WTC11 (cell line): Measurements from ENCODE around the gene CALN1. TPM values are rescaled to one million over a fixed set of nuclear protein-coding genes. Genes with fewer than 3 reads are reported as not detected.

Source experiments
- ATAC-seq: fragments of 200-7000 bp; cut with Tn5 transposase; 2 replicates; pipeline ENCODE4 v1.10.0; 2021; ENCODE audit warnings: mild to moderate bottlenecking, moderate library complexity
- CTCF ChIA-PET: fragments of 300-600 bp; sonication (Branson Sonifier 250); formaldehyde crosslinking; loops from one replicate; lab custom pipeline; 2021; ENCODE audit warnings: antibody characterized with exemption; lab: Charles Lee
- POLR2A ChIA-PET: fragments of 350-600 bp; sonication (Branson Sonifier 250); formaldehyde crosslinking; loops from one replicate; lab custom pipeline; 2021; ENCODE audit warnings: antibody characterized with exemption; lab: Charles Lee
- DNase-seq: peaks from one replicate; pipeline ENCODE4 v3.0.0; 2021; ENCODE audit warnings: low spot score
- H3K27ac Mint-ChIP-seq: 2 replicates; pipeline ENCODE4 v1.8.0; 2021; ENCODE audit warnings: mixed read lengths
- H3K27me3 Mint-ChIP-seq: 2 replicates; pipeline ENCODE4 v1.8.0; 2021; ENCODE audit warnings: low read depth, mild to moderate bottlenecking, moderate library complexity, mixed read lengths
- H3K36me3 Mint-ChIP-seq: 2 replicates; pipeline ENCODE4 v1.8.0; 2021; ENCODE audit warnings: mixed read lengths
- H3K4me1 Mint-ChIP-seq: 2 replicates; pipeline ENCODE4 v1.8.0; 2022; ENCODE audit warnings: mixed read lengths
- H3K4me3 Mint-ChIP-seq: 2 replicates; pipeline ENCODE4 v1.8.0; 2021; ENCODE audit warnings: mild to moderate bottlenecking, moderate library complexity, mixed read lengths
- H3K9me3 Mint-ChIP-seq: 2 replicates; pipeline ENCODE4 v1.8.0; 2021; ENCODE audit warnings: mixed read lengths
- AFF4 ChIP-seq: sonication (generic); formaldehyde crosslinking; IDR thresholded peaks from 2 replicates; pipeline ENCODE4 v1.8.1; 2023; ENCODE audit warnings: mild to moderate bottlenecking, missing genetic modification reagents, borderline replicate concordance
- ATF1 ChIP-seq: sonication (generic); formaldehyde crosslinking; IDR thresholded peaks from 2 replicates; pipeline ENCODE4 v1.8.1; 2023; ENCODE audit warnings: mild to moderate bottlenecking, moderate library complexity, missing genetic modification reagents
- KAT7 ChIP-seq: sonication (generic); formaldehyde crosslinking; IDR thresholded peaks from 2 replicates; pipeline ENCODE4 v1.8.1; 2023; ENCODE audit warnings: missing genetic modification reagents, mild to moderate bottlenecking, borderline replicate concordance
- NFATC4 ChIP-seq: fragments of 250-450 bp; sonication (Bioruptor Pico); IDR thresholded peaks from 2 replicates; pipeline ENCODE4 v1.9.0; 2021; ENCODE audit warnings: mild to moderate bottlenecking
- PREB ChIP-seq: sonication (generic); formaldehyde crosslinking; IDR thresholded peaks from 2 replicates; pipeline ENCODE4 v1.8.1; 2022; ENCODE audit warnings: mild to moderate bottlenecking, missing genetic modification reagents, moderate library complexity, borderline replicate concordance
- PRRX2 ChIP-seq: fragments of 250-450 bp; sonication (Bioruptor Pico); IDR thresholded peaks from 2 replicates; pipeline ENCODE4 v1.8.0; 2021; ENCODE audit warnings: mild to moderate bottlenecking
- TEAD1 ChIP-seq: sonication (generic); formaldehyde crosslinking; IDR thresholded peaks from 2 replicates; pipeline ENCODE4 v1.8.0; 2022; ENCODE audit warnings: mild to moderate bottlenecking, missing genetic modification reagents
- ZNF317 ChIP-seq: sonication (generic); formaldehyde crosslinking; IDR thresholded peaks from 2 replicates; pipeline ENCODE4 v1.8.1; 2023; ENCODE audit warnings: low read depth, mild to moderate bottlenecking, moderate library complexity, missing genetic modification reagents, borderline replicate concordance
- ZNF671 ChIP-seq: fragments of 250-450 bp; sonication (Bioruptor Pico); IDR thresholded peaks from 2 replicates; pipeline ENCODE4 v1.8.0; 2021; ENCODE audit warnings: mild to moderate bottlenecking
- total RNA-seq: library from RNA; stranded (reverse); gene quantifications from 3 replicates; pipeline ENCODE4 v1.2.3, GENCODE V29; 2021
- TF ChIP-seq, protein P1 (sequence below): fragments of 250-450 bp; sonication (Bioruptor Pico); IDR thresholded peaks from 2 replicates; pipeline ENCODE4 v1.9.0; 2021; ENCODE audit warnings: mild to moderate bottlenecking
- TF ChIP-seq, protein P2 (sequence below): sonication (generic); formaldehyde crosslinking; conservative IDR thresholded peaks from 2 replicates; pipeline ENCODE4 v1.8.1; 2022; ENCODE audit warnings: mild to moderate bottlenecking, missing genetic modification reagents
- TF ChIP-seq, protein P3 (sequence below): sonication (generic); formaldehyde crosslinking; IDR thresholded peaks from 2 replicates; pipeline ENCODE4 v1.8.0; 2022; ENCODE audit warnings: mild to moderate bottlenecking, missing genetic modification reagents
- TF ChIP-seq, protein P4 (sequence below): sonication (generic); formaldehyde crosslinking; IDR thresholded peaks from 2 replicates; pipeline ENCODE4 v1.8.0; 2023; ENCODE audit warnings: mild to moderate bottlenecking, missing genetic modification reagents
- TF ChIP-seq, protein P5 (sequence below): fragments of 250-450 bp; sonication (Bioruptor Pico); IDR thresholded peaks from 2 replicates; pipeline ENCODE4 v1.9.0; 2021; ENCODE audit warnings: mild to moderate bottlenecking
- TF ChIP-seq, protein P6 (sequence below): sonication (generic); formaldehyde crosslinking; IDR thresholded peaks from 2 replicates; pipeline ENCODE4 v1.8.0; 2023; ENCODE audit warnings: missing genetic modification reagents, mild to moderate bottlenecking, borderline replicate concordance

CALN1 gene
- total RNA-seq, 1 experiment from 2014 or later: 10.5 TPM

GRCh38 chr7:72326811-72327210 is 85.3 kb downstream of the CALN1 start (continued):
- TF ChIP-seq PREB (CRISPR knock-in tag): no peak

GRCh38 chr7:72326365-72326764 is 85.8 kb downstream of the CALN1 start:
- CTCF ChIA-PET: interaction anchor here (2.9 kb wide), 1 partner anchor 9 kb away, joined by 10 read pairs; no protein-coding TSS in a partner anchor
- Mint-ChIP-seq H3K27ac (no peak overlapping the region), H3K4me1 (no peaks in the 10 kb centered on the region)

More at GRCh38 chr7:72326365-72326764, 85.8 kb downstream of the CALN1 start:
- H3K9me3 Mint-ChIP-seq: peaks cover 9% of the 10 kb centered on the region
- DNase-seq (no peak), ATAC-seq (no peak)
- peaks cover 2% of the 10 kb centered on the region for H3K36me3 Mint-ChIP-seq
- no peaks in the 10 kb centered on the region for H3K27me3 Mint-ChIP-seq
- TF ChIP-seq ZNF671 (CRISPR knock-in tag) (no peak), KAT7 (CRISPR knock-in tag) (no peak), AFF4 (CRISPR knock-in tag) (no peak), PRRX2 (CRISPR knock-in tag) (no peak), TEAD1 (CRISPR knock-in tag) (no peak), NFATC4 (CRISPR knock-in tag) (no peak), ZNF317 (no peak), ATF1 (CRISPR knock-in tag) (no peak)
- TF ChIP-seq, protein P1, sequence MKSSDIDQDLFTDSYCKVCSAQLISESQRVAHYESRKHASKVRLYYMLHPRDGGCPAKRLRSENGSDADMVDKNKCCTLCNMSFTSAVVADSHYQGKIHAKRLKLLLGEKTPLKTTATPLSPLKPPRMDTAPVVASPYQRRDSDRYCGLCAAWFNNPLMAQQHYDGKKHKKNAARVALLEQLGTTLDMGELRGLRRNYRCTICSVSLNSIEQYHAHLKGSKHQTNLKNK (CRISPR knock-in tag): no peak
- TF ChIP-seq, protein P2, sequence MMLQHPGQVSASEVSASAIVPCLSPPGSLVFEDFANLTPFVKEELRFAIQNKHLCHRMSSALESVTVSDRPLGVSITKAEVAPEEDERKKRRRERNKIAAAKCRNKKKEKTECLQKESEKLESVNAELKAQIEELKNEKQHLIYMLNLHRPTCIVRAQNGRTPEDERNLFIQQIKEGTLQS (CRISPR knock-in tag): no peak
- TF ChIP-seq, protein P3, sequence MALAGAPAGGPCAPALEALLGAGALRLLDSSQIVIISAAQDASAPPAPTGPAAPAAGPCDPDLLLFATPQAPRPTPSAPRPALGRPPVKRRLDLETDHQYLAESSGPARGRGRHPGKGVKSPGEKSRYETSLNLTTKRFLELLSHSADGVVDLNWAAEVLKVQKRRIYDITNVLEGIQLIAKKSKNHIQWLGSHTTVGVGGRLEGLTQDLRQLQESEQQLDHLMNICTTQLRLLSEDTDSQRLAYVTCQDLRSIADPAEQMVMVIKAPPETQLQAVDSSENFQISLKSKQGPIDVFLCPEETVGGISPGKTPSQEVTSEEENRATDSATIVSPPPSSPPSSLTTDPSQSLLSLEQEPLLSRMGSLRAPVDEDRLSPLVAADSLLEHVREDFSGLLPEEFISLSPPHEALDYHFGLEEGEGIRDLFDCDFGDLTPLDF (CRISPR knock-in tag): no peak
- TF ChIP-seq, protein P4, sequence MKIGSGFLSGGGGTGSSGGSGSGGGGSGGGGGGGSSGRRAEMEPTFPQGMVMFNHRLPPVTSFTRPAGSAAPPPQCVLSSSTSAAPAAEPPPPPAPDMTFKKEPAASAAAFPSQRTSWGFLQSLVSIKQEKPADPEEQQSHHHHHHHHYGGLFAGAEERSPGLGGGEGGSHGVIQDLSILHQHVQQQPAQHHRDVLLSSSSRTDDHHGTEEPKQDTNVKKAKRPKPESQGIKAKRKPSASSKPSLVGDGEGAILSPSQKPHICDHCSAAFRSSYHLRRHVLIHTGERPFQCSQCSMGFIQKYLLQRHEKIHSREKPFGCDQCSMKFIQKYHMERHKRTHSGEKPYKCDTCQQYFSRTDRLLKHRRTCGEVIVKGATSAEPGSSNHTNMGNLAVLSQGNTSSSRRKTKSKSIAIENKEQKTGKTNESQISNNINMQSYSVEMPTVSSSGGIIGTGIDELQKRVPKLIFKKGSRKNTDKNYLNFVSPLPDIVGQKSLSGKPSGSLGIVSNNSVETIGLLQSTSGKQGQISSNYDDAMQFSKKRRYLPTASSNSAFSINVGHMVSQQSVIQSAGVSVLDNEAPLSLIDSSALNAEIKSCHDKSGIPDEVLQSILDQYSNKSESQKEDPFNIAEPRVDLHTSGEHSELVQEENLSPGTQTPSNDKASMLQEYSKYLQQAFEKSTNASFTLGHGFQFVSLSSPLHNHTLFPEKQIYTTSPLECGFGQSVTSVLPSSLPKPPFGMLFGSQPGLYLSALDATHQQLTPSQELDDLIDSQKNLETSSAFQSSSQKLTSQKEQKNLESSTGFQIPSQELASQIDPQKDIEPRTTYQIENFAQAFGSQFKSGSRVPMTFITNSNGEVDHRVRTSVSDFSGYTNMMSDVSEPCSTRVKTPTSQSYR (CRISPR knock-in tag): no peak
- TF ChIP-seq, protein P5, sequence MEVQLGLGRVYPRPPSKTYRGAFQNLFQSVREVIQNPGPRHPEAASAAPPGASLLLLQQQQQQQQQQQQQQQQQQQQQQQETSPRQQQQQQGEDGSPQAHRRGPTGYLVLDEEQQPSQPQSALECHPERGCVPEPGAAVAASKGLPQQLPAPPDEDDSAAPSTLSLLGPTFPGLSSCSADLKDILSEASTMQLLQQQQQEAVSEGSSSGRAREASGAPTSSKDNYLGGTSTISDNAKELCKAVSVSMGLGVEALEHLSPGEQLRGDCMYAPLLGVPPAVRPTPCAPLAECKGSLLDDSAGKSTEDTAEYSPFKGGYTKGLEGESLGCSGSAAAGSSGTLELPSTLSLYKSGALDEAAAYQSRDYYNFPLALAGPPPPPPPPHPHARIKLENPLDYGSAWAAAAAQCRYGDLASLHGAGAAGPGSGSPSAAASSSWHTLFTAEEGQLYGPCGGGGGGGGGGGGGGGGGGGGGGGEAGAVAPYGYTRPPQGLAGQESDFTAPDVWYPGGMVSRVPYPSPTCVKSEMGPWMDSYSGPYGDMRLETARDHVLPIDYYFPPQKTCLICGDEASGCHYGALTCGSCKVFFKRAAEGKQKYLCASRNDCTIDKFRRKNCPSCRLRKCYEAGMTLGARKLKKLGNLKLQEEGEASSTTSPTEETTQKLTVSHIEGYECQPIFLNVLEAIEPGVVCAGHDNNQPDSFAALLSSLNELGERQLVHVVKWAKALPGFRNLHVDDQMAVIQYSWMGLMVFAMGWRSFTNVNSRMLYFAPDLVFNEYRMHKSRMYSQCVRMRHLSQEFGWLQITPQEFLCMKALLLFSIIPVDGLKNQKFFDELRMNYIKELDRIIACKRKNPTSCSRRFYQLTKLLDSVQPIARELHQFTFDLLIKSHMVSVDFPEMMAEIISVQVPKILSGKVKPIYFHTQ (CRISPR knock-in tag): no peak
- TF ChIP-seq, protein P6, sequence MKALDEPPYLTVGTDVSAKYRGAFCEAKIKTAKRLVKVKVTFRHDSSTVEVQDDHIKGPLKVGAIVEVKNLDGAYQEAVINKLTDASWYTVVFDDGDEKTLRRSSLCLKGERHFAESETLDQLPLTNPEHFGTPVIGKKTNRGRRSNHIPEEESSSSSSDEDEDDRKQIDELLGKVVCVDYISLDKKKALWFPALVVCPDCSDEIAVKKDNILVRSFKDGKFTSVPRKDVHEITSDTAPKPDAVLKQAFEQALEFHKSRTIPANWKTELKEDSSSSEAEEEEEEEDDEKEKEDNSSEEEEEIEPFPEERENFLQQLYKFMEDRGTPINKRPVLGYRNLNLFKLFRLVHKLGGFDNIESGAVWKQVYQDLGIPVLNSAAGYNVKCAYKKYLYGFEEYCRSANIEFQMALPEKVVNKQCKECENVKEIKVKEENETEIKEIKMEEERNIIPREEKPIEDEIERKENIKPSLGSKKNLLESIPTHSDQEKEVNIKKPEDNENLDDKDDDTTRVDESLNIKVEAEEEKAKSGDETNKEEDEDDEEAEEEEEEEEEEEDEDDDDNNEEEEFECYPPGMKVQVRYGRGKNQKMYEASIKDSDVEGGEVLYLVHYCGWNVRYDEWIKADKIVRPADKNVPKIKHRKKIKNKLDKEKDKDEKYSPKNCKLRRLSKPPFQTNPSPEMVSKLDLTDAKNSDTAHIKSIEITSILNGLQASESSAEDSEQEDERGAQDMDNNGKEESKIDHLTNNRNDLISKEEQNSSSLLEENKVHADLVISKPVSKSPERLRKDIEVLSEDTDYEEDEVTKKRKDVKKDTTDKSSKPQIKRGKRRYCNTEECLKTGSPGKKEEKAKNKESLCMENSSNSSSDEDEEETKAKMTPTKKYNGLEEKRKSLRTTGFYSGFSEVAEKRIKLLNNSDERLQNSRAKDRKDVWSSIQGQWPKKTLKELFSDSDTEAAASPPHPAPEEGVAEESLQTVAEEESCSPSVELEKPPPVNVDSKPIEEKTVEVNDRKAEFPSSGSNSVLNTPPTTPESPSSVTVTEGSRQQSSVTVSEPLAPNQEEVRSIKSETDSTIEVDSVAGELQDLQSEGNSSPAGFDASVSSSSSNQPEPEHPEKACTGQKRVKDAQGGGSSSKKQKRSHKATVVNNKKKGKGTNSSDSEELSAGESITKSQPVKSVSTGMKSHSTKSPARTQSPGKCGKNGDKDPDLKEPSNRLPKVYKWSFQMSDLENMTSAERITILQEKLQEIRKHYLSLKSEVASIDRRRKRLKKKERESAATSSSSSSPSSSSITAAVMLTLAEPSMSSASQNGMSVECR (CRISPR knock-in tag): no peak
- POLR2A ChIA-PET: interaction anchor here (0.5 to 0.6 kb wide), 2 partner anchors 52 to 244 kb away, joined by 3 to 8 read pairs; no protein-coding TSS in a partner anchor
- no peak overlapping the region for H3K4me3 Mint-ChIP-seq
